Measurements from ENCODE around the gene SPOCK2. TPM values are rescaled to one million over a fixed set of nuclear protein-coding genes. Genes with fewer than 3 reads are reported as not detected.

SPOCK2 gene
- total RNA-seq, 4 donors from 2014 or later, result 1.8 to 18.7 (median 4.5) TPM

- no peaks in the 10 kb centered on the region for H3K36me3 ChIP-seq
- H3K27ac ChIP-seq, result no peak overlapping the region
- no peaks in the 10 kb centered on the region for H3K4me1 ChIP-seq
- no peak overlapping the region for H3K4me3 ChIP-seq
- no peaks in the 10 kb centered on the region for H3K27me3 ChIP-seq
- no peak for DNase-seq
- TF ChIP-seq CTCF (IDR thresholded peaks at IDR 0.05) (no peak), POLR2A (IDR thresholded peaks at IDR 0.05) (no peak)
- intact Hi-C loops (cut with DNase I; ENCODE audit: low total_unique reads), result no loop called here
- no peaks in the 10 kb centered on the region for H3K9me3 ChIP-seq
Observed at GRCh38 chr10:72132854-72133253, 44.5 kb upstream of the SPOCK2 start.

- no peaks in the 10 kb centered on the region for H3K9me3 ChIP-seq
- intact Hi-C loops (cut with DNase I; ENCODE audit: low total_unique reads), result no loop called here
- H3K27ac ChIP-seq, result no peak overlapping the region
- H3K36me3 ChIP-seq, result no peaks in the 10 kb centered on the region
- H3K4me1 ChIP-seq, result no peaks in the 10 kb centered on the region
- no peak for DNase-seq
- no peak overlapping the region for H3K4me3 ChIP-seq
- no peaks in the 10 kb centered on the region for H3K27me3 ChIP-seq
- TF ChIP-seq POLR2A (IDR thresholded peaks at IDR 0.05), result no peak
- no peak for TF ChIP-seq CTCF (IDR thresholded peaks at IDR 0.05)
Observed at GRCh38 chr10:72127571-72127970, 39.2 kb upstream of the SPOCK2 start.

GRCh38 chr10:72126872-72127232 lies 38.5 kb upstream of the SPOCK2 start:
- Histone ChIP-seq H3K4me1 (no peaks in the 10 kb centered on the region), H3K9me3 (no peaks in the 10 kb centered on the region), H3K27ac (no peak overlapping the region), H3K27me3 (no peaks in the 10 kb centered on the region), H3K4me3 (no peak overlapping the region), H3K36me3 (no peaks in the 10 kb centered on the region)
- no peak for TF ChIP-seq CTCF (IDR thresholded peaks at IDR 0.05)
- TF ChIP-seq POLR2A (IDR thresholded peaks at IDR 0.05), result no peak
- intact Hi-C loops (cut with DNase I; ENCODE audit: low total_unique reads), result no loop called here
- DNase-seq, result no peak

GRCh38 chr10:72126184-72126871 lies 38.0 kb upstream of the SPOCK2 start:
- H3K4me3 ChIP-seq, result no peak overlapping the region
- no peaks in the 10 kb centered on the region for H3K36me3 ChIP-seq
- TF ChIP-seq POLR2A (IDR thresholded peaks at IDR 0.05), result no peak
- peak in 3 of 4 experiments; percentile 27 to 46 (median 44) for TF ChIP-seq CTCF (IDR thresholded peaks at IDR 0.05)
- no peak for DNase-seq
- no peaks in the 10 kb centered on the region for H3K4me1 ChIP-seq
- peak overlapping the region in 1 of 2 donors; percentile 21 for H3K27ac ChIP-seq
- no peaks in the 10 kb centered on the region for H3K27me3 ChIP-seq
- intact Hi-C loops (cut with DNase I; ENCODE audit: low total_unique reads), result no loop called here
- no peaks in the 10 kb centered on the region for H3K9me3 ChIP-seq

- Histone ChIP-seq H3K36me3 (no peaks in the 10 kb centered on the region), H3K9me3 (no peaks in the 10 kb centered on the region), H3K4me3 (no peak overlapping the region), H3K4me1 (no peaks in the 10 kb centered on the region), H3K27me3 (no peaks in the 10 kb centered on the region), H3K27ac (peak overlapping the region; percentile 43 to 65)
- DNase-seq, result no peak
- intact Hi-C loops (cut with DNase I; ENCODE audit: low total_unique reads), result no loop called here
- TF ChIP-seq CTCF (IDR thresholded peaks at IDR 0.05) (no peak), POLR2A (IDR thresholded peaks at IDR 0.05) (no peak)
Observed at GRCh38 chr10:72124989-72125388, 36.6 kb upstream of the SPOCK2 start.
